Measurements from ENCODE around the gene BORCS6. TPM values are rescaled to one million over a fixed set of nuclear protein-coding genes. Genes with fewer than 3 reads are reported as not detected.

BORCS6 gene
- total RNA-seq, 1 experiment from 2014 or later, result 6.4 TPM

DNA sequence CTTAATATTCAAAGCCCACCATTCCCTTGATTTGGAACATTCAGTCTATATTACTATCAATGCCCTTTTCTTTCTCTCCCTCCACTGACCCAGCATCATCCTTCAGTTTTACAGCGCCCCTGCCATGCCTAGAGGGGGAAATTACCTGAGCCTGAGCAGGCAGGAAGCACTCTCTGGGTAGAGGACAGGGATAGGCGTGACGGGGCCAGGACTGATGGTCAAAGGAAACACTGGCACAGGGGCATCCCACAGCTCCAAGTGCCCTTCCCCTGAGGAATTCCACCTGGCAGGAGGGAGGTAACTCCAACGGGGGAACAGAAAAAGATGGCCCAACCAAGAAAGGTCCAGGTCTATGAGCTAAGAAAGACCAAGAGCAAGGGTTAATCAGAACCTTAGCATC is 47.9 kb upstream of the BORCS6 start (continued):
- TF ChIP-seq REST (IDR thresholded peaks at IDR 0.05; ENCODE audit: low read depth), result no peak
- TF ChIP-seq ZFX (IDR thresholded peaks at IDR 0.05), result no peak
- TF ChIP-seq SP1 (IDR thresholded peaks at IDR 0.05; ENCODE audit: low read depth), result no peak
- TF ChIP-seq EZH2 (IDR thresholded peaks at IDR 0.05), result no peak
- no peak for TF ChIP-seq EZH2phosphoT487 (IDR thresholded peaks at IDR 0.05; ENCODE audit: borderline replicate concordance)

DNA sequence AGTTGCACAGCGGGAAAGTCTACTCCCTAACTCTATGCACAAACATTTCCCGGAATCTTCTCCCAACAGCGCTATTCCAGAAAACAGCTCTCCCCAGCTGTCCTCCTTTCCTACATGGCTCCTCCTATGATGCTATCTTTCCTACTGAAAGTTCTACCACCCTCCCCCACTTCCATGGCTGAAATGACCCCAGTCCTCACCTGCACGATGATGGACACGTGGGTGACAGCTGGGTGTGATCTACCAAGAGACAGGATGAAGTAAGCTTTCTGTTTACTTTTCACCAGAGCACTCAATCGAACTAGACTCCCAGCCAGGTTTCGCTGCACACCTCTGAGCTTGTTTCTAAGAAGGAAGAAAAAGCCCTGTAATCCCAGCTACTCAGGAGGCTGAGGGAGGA is 47.2 kb upstream of the BORCS6 start:
- Histone ChIP-seq H3K36me3 (ENCODE audit: control insufficient read depth in 1 of 2, insufficient read depth in 2 of 2, low read length in 2 of 2) (peaks cover 57% of the 10 kb centered on the region in 2 experiments; a peak in 3 of 4 replicates), H3K4me3 (replicated peaks in 1 of 2; ENCODE audit: low read depth in 1 of 2, low read length in 2 of 2) (no peak overlapping the region), H3K9me3 (ENCODE audit: control insufficient read depth in 1 of 2, insufficient read depth in 1 of 2, low read depth in 1 of 2, low read length in 2 of 2) (no peaks in the 10 kb centered on the region), H4K20me1 (ENCODE audit: insufficient read depth) (no peaks in the 10 kb centered on the region), H3K27me3 (ENCODE audit: insufficient read depth, low read length) (no peaks in the 10 kb centered on the region), H3K27ac (ENCODE audit: low read depth, low read length) (no peak overlapping the region), H3K9ac (ENCODE audit: low read length) (no peak overlapping the region), H3K4me2 (ENCODE audit: low read length) (no peak overlapping the region), H3K4me1 (ENCODE audit: control insufficient read depth in 1 of 2, insufficient read depth in 2 of 2, low read length in 2 of 2) (no peaks in the 10 kb centered on the region), H3K79me2 (ENCODE audit: insufficient read depth, low read length) (peaks cover 30% of the 10 kb centered on the region), H3K9me2 (ENCODE audit: insufficient read depth) (no peaks in the 10 kb centered on the region), H2AFZ (ENCODE audit: low read depth, low read length, poor library complexity, severe bottlenecking) (no peak overlapping the region)
- DNase-seq (ENCODE audit: low read depth, low spot score), result no peak
- ChIA-PET POLR2A (no interaction called here), RAD21 (ENCODE audit: low non-redundant PET in 1 of 2, low total read pairs in 2 of 2, uncharacterized antibody in 2 of 2, unreplicated experiment in 2 of 2) (no interaction called here), CTCF (no interaction called here)
- intact Hi-C loops (cut with micrococcal nuclease), result no loop called here
- no TSS peak for BruUV-seq (replicated peaks)
- no peak for ATAC-seq
- no peak for TF ChIP-seq EZH2 (IDR thresholded peaks at IDR 0.05)
- TF ChIP-seq YY1 (IDR thresholded peaks at IDR 0.05; ENCODE audit: extremely low read depth, insufficient replicate concordance, low read depth, low read length), result no peak
- no peak for TF ChIP-seq CBX3 (IDR thresholded peaks at IDR 0.05; ENCODE audit: low read depth)
- TF ChIP-seq, protein P1, sequence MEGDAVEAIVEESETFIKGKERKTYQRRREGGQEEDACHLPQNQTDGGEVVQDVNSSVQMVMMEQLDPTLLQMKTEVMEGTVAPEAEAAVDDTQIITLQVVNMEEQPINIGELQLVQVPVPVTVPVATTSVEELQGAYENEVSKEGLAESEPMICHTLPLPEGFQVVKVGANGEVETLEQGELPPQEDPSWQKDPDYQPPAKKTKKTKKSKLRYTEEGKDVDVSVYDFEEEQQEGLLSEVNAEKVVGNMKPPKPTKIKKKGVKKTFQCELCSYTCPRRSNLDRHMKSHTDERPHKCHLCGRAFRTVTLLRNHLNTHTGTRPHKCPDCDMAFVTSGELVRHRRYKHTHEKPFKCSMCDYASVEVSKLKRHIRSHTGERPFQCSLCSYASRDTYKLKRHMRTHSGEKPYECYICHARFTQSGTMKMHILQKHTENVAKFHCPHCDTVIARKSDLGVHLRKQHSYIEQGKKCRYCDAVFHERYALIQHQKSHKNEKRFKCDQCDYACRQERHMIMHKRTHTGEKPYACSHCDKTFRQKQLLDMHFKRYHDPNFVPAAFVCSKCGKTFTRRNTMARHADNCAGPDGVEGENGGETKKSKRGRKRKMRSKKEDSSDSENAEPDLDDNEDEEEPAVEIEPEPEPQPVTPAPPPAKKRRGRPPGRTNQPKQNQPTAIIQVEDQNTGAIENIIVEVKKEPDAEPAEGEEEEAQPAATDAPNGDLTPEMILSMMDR (IDR thresholded peaks at IDR 0.05 in 2 of 3, conservative IDR thresholded peaks at IDR 0.05 in 1 of 3; ENCODE audit: borderline replicate concordance in 1 of 3, insufficient read depth in 1 of 3, low read depth in 2 of 3, low read length in 2 of 3), result no peak
- TF ChIP-seq RAD21 (IDR thresholded peaks at IDR 0.05; ENCODE audit: low read depth), result no peak
- no peak for TF ChIP-seq EGR1 (IDR thresholded peaks at IDR 0.05; ENCODE audit: low read depth)
